Measurements from ENCODE around the gene LDLRAD4. TPM values are rescaled to one million over a fixed set of nuclear protein-coding genes. Genes with fewer than 3 reads are reported as not detected.

Gene LDLRAD4
- total and polyA plus RNA-seq, 9 of the 15 experiments (the other 6 are each of a cell fraction or from before 2014, with no cell fraction given), result 0.01 TPM; not detected in 8

DNA sequence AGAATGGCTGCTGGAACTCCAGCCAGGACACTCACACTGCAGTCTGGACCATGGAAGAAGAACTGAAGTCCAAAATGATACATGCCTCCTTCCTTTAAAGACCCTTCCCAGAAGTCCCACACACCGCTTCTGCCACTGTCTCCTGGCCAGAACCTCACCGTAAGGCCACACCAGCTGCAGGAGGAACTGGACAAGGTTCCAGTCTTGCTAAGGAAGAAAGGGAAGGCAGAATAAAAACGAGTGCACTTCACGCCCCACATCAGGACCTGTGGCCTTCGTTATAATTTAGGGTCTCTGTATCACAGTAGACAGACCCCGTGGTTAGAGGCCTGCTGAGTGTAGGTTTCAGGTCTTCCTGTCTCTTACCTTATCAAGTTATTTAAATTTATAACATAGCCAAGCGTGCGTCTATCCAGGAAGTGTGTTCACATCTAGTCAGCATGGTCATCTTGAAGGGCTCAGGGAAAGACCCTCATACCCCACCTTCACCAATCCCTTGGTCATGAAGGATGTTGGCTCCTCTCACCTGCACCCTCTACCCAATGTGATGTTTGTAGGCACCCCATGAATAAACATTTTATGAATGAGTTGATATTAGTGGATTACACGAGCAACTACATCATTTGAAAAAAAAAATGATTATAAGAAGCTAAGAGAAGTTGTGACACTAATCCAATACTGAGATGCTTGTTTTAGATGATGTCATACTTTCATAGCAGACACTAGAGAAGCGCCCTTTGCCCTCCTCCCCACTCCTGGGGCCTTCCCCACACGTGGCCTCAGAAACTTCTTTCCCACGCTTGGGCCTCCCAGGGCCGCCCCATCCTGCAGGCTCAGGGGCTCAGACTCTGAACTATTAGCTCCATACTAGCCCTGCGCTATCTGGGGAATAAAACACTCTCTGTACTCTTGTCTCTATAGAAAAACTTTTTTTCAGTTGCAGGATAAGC lies 350.2 kb downstream of the LDLRAD4 start:
- no peaks in the 10 kb centered on the region for H4K20me1 ChIP-seq (replicated peaks; ENCODE audit: control insufficient read depth, insufficient read depth, low read length)
- in situ Hi-C loops (cut with MboI) (loop anchor here (10.0 kb wide), 1 partner anchor 1026 kb away; no protein-coding TSS in a partner anchor), intact Hi-C loops (cut with micrococcal nuclease) (no loop called here)
- H3K79me2 ChIP-seq (ENCODE audit: control insufficient read depth, insufficient read depth, low read length), result no peaks in the 10 kb centered on the region
- no peak overlapping the region for H3K27ac ChIP-seq (ENCODE audit: extremely low read depth, low read depth, low read length)
- no peaks in the 10 kb centered on the region for H3K36me3 ChIP-seq (ENCODE audit: control insufficient read depth, insufficient read depth, low read length)
- FAIRE-seq (no peak), DNase-seq (ENCODE audit: extremely low read depth in 1 of 4, low spot score in 3 of 4) (no peak), ATAC-seq (no peak)
- H3K9ac ChIP-seq (ENCODE audit: insufficient read depth in 1 of 2, low read depth in 2 of 2, low read length in 2 of 2), result no peak overlapping the region
- no peak overlapping the region for H3K4me2 ChIP-seq (ENCODE audit: insufficient read depth, low read length)
- WGBS (ENCODE audit: insufficient coverage, low coverage, missing lambda C conversion rate), result 3% methylated on average over 14 of the region's 14 CpGs
- CTCF ChIA-PET (ENCODE audit: low intra/inter-chr PET ratio), result no interaction called here
- no peaks in the 10 kb centered on the region for H3K4me1 ChIP-seq (replicated peaks in 1 of 2; ENCODE audit: control insufficient read depth in 2 of 2, insufficient read depth in 2 of 2, low read length in 2 of 2)
- H3K9me1 ChIP-seq (ENCODE audit: control insufficient read depth, insufficient read depth, low read length), result no peaks in the 10 kb centered on the region
- no TSS peak for BruUV-seq (replicated peaks)
- POLR2A ChIA-PET, result no interaction called here
- TF ChIP-seq HSF4 (CRISPR knock-in tag; IDR thresholded peaks at IDR 0.05; ENCODE audit: borderline replicate concordance) (no peak), SRSF3 (IDR thresholded peaks at IDR 0.05; ENCODE audit: insufficient read depth, low read length) (no peak), JUND (IDR thresholded peaks at IDR 0.05; ENCODE audit: borderline replicate concordance, low read depth, low read length) (no peak), JUND (tag; IDR thresholded peaks at IDR 0.05; ENCODE audit: borderline replicate concordance, low read depth, low read length) (no peak), NELFE (IDR thresholded peaks at IDR 0.05; ENCODE audit: insufficient read depth, insufficient read length) (no peak), KLF10 (CRISPR knock-in tag; IDR thresholded peaks at IDR 0.05) (no peak), SMAD2 (IDR thresholded peaks at IDR 0.05; ENCODE audit: low read depth, low read length) (no peak), PRPF4 (IDR thresholded peaks at IDR 0.05; ENCODE audit: insufficient read depth, low read depth, low read length, poor library complexity, severe bottlenecking) (no peak), RBM14 (IDR thresholded peaks at IDR 0.05; ENCODE audit: borderline replicate concordance, insufficient read depth, low read depth, low read length) (no peak), ELF1 (tag; IDR thresholded peaks at IDR 0.05) (no peak), HDAC1 (IDR thresholded peaks at IDR 0.05) (no peak), ILF3 (IDR thresholded peaks at IDR 0.05; ENCODE audit: borderline replicate concordance) (no peak), TOE1 (IDR thresholded peaks at IDR 0.05; ENCODE audit: borderline replicate concordance) (no peak), TOE1 (CRISPR knock-in tag; IDR thresholded peaks at IDR 0.05; ENCODE audit: borderline replicate concordance, low read depth) (no peak)
- TF ChIP-seq, protein P1, sequence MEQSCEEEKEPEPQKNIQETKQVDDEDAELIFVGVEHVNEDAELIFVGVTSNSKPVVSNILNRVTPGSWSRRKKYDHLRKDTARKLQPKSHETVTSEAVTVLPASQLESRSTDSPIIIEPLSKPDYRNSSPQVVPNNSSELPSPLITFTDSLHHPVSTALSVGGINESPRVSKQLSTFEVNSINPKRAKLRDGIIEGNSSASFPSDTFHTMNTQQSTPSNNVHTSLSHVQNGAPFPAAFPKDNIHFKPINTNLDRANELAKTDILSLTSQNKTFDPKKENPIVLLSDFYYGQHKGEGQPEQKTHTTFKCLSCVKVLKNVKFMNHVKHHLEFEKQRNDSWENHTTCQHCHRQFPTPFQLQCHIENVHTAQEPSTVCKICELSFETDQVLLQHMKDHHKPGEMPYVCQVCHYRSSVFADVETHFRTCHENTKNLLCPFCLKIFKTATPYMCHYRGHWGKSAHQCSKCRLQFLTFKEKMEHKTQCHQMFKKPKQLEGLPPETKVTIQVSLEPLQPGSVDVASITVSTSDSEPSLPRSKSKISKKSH (CRISPR knock-in tag; IDR thresholded peaks at IDR 0.05), result no peak
- TF ChIP-seq, protein P2, sequence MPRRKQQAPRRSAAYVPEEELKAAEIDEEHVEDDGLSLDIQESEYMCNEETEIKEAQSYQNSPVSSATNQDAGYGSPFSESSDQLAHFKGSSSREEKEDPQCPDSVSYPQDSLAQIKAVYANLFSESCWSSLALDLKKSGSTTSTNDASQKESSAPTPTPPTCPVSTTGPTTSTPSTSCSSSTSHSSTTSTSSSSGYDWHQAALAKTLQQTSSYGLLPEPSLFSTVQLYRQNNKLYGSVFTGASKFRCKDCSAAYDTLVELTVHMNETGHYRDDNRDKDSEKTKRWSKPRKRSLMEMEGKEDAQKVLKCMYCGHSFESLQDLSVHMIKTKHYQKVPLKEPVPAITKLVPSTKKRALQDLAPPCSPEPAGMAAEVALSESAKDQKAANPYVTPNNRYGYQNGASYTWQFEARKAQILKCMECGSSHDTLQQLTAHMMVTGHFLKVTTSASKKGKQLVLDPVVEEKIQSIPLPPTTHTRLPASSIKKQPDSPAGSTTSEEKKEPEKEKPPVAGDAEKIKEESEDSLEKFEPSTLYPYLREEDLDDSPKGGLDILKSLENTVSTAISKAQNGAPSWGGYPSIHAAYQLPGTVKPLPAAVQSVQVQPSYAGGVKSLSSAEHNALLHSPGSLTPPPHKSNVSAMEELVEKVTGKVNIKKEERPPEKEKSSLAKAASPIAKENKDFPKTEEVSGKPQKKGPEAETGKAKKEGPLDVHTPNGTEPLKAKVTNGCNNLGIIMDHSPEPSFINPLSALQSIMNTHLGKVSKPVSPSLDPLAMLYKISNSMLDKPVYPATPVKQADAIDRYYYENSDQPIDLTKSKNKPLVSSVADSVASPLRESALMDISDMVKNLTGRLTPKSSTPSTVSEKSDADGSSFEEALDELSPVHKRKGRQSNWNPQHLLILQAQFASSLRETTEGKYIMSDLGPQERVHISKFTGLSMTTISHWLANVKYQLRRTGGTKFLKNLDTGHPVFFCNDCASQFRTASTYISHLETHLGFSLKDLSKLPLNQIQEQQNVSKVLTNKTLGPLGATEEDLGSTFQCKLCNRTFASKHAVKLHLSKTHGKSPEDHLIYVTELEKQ (CRISPR knock-in tag; IDR thresholded peaks at IDR 0.05), result no peak
- H3K27me3 ChIP-seq (ENCODE audit: control insufficient read depth in 2 of 2, insufficient read depth in 2 of 2, low read length in 2 of 2), result peaks cover 23 to 39% of the 10 kb centered on the region in 2 experiments; a peak in 3 of 5 replicates
- no peaks in the 10 kb centered on the region for H3K9me3 ChIP-seq (replicated peaks; ENCODE audit: control insufficient read depth, insufficient read depth, low read depth, low read length)
- no peak overlapping the region for H3K4me3 ChIP-seq
- H2AFZ ChIP-seq (ENCODE audit: low read depth, low read length), result no peak overlapping the region

Measured in K562 (cell line).